ENCODE data around the gene MOB3C.
"Not testable (repeated sequence)": the region's sequence is repeated elsewhere in the genome, so short reads cannot be mapped to it uniquely, and the experiment has no call there.

The MOB3C gene

DNA sequence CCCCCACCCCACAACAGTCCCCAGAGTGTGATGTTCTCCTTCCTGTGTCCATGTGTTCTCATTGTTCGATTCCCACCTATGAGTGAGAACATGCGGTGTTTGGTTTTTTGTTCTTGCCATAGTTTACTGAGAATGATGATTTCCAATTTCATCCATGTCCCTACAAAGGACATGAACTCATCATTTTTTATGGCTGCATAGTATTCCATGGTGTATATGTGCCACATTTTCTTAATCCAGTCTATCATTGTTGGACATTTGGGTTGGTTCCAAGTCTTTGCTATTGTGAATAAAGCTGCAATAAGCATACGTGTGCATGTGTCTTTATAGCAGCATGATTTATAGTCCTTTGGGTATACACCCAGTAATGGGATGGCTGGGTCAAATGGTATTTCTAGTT, 34.5 kb upstream of the MOB3C start:
- H3K9me3 ChIP-seq (replicated peaks in 1 of 2; ENCODE audit: control insufficient read depth in 2 of 2, insufficient read depth in 1 of 2, low read depth in 1 of 2, low read length in 2 of 2), result peaks cover 7 to 15% of the 10 kb centered on the region in 2 donors
- H3K4me1 ChIP-seq (ENCODE audit: control insufficient read depth in 2 of 2, insufficient read depth in 1 of 2, low read depth in 1 of 2, low read length in 2 of 2); H3K18ac ChIP-seq (ENCODE audit: low read length); H2AK5ac ChIP-seq (ENCODE audit: low read depth, low read length); H3K4ac ChIP-seq (ENCODE audit: low read length); H2BK120ac ChIP-seq (ENCODE audit: low read depth, low read length); H2AFZ ChIP-seq (ENCODE audit: low read length); H3K79me1 ChIP-seq (ENCODE audit: low read depth, low read length); H3K9ac ChIP-seq (ENCODE audit: low read depth, low read length, poor library complexity); H3K27me3 ChIP-seq (ENCODE audit: control insufficient read depth in 3 of 3, insufficient read depth in 3 of 3, low read depth in 1 of 3, low read length in 3 of 3); H3K23ac ChIP-seq (ENCODE audit: low read depth, low read length, poor library complexity); H4K8ac ChIP-seq (ENCODE audit: low read depth, low read length); DNase-seq (ENCODE audit: low spot score); H2BK12ac ChIP-seq (ENCODE audit: low read length); H4K91ac ChIP-seq (ENCODE audit: low read depth, low read length, poor library complexity); H2BK15ac ChIP-seq (ENCODE audit: low read length); H2BK5ac ChIP-seq (ENCODE audit: low read length); H3K4me2 ChIP-seq (ENCODE audit: insufficient read depth, low read length, poor library complexity, severe bottlenecking); H3K27ac ChIP-seq (replicated peaks; ENCODE audit: low read length); H3K4me3 ChIP-seq (ENCODE audit: low read length in 2 of 2); H3K14ac ChIP-seq (ENCODE audit: low read length): not testable (repeated sequence)
- no CpG with 5 or more reads among the region's 3 CpGs for WGBS, 2 donors (ENCODE audit: extremely low coverage in 2 of 2, insufficient read length in 2 of 2, insufficient replicate concordance in 1 of 2)
- peaks cover 18 to 82% of the 10 kb centered on the region in 2 donors for H3K36me3 ChIP-seq (replicated peaks in 1 of 2; ENCODE audit: control insufficient read depth in 2 of 2, insufficient read depth in 2 of 2, low read length in 2 of 2)

GRCh38 chr1:46650491-46650890, 33.9 kb upstream of the MOB3C start:
- Histone ChIP-seq H3K27me3 (ENCODE audit: control insufficient read depth in 3 of 3, insufficient read depth in 3 of 3, low read depth in 1 of 3, low read length in 3 of 3) (no peaks in the 10 kb centered on the region), H3K23ac (ENCODE audit: low read depth, low read length, poor library complexity) (no peak overlapping the region), H3K14ac (ENCODE audit: low read length) (no peak overlapping the region), H2BK120ac (ENCODE audit: low read depth, low read length) (no peak overlapping the region), H2BK12ac (ENCODE audit: low read length) (no peak overlapping the region), H3K9me3 (replicated peaks in 1 of 2; ENCODE audit: control insufficient read depth in 2 of 2, insufficient read depth in 1 of 2, low read depth in 1 of 2, low read length in 2 of 2) (peaks cover 7 to 15% of the 10 kb centered on the region in 2 donors), H3K27ac (replicated peaks; ENCODE audit: low read length) (no peak overlapping the region), H3K4me2 (ENCODE audit: insufficient read depth, low read length, poor library complexity, severe bottlenecking) (no peak overlapping the region), H3K36me3 (replicated peaks in 1 of 2; ENCODE audit: control insufficient read depth in 2 of 2, insufficient read depth in 2 of 2, low read length in 2 of 2) (peaks cover 18 to 76% of the 10 kb centered on the region in 2 donors), H3K18ac (ENCODE audit: low read length) (no peak overlapping the region), H3K4me1 (ENCODE audit: control insufficient read depth in 2 of 2, insufficient read depth in 1 of 2, low read depth in 1 of 2, low read length in 2 of 2) (no peaks in the 10 kb centered on the region), H3K4me3 (ENCODE audit: low read length in 2 of 2) (no peak overlapping the region), H4K91ac (ENCODE audit: low read depth, low read length, poor library complexity) (no peak overlapping the region), H3K9ac (ENCODE audit: low read depth, low read length, poor library complexity) (no peak overlapping the region), H2BK5ac (ENCODE audit: low read length) (no peak overlapping the region), H2BK15ac (ENCODE audit: low read length) (no peak overlapping the region), H3K79me1 (ENCODE audit: low read depth, low read length) (no peaks in the 10 kb centered on the region), H4K8ac (ENCODE audit: low read depth, low read length) (no peak overlapping the region), H3K4ac (ENCODE audit: low read length) (no peak overlapping the region), H2AK5ac (ENCODE audit: low read depth, low read length) (no peak overlapping the region), H2AFZ (ENCODE audit: low read length) (no peak overlapping the region)
- DNase-seq (ENCODE audit: low spot score), result no peak
- WGBS, 2 donors (ENCODE audit: extremely low coverage in 2 of 2, insufficient read length in 2 of 2, insufficient replicate concordance in 1 of 2), result no CpG with 5 or more reads among the region's 3 CpGs

DNA sequence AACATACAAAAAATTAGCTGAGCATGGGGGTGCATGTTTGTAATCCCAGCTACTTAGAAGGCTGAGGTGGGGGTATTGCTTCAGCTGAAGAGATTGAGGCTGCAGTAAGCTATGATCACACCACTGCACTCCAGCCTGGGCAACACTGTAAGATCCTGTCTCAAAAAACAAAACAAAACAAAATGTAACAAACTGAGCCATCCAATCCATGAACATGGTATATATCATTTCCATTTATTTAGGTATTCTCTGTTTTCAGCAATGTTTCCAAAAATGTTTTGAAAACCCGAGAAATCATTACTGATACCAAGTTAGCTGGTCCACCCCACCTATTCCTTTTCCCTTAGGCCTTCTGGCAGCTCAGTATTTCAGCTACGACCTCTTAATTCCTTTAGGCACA, 33.2 kb upstream of the MOB3C start:
- no peaks in the 10 kb centered on the region for H3K27me3 ChIP-seq (ENCODE audit: control insufficient read depth in 3 of 3, insufficient read depth in 3 of 3, low read depth in 1 of 3, low read length in 3 of 3)
- H4K91ac ChIP-seq (ENCODE audit: low read depth, low read length, poor library complexity), result no peak overlapping the region
- no peak overlapping the region for H3K4ac ChIP-seq (ENCODE audit: low read length)
- no peak overlapping the region for H2BK12ac ChIP-seq (ENCODE audit: low read length)
- H2BK120ac ChIP-seq (ENCODE audit: low read depth, low read length), result no peak overlapping the region
- no peak overlapping the region for H3K27ac ChIP-seq (replicated peaks; ENCODE audit: low read length)
- H2AFZ ChIP-seq (ENCODE audit: low read length), result no peak overlapping the region
- H2BK5ac ChIP-seq (ENCODE audit: low read length), result no peak overlapping the region
- H4K8ac ChIP-seq (ENCODE audit: low read depth, low read length), result no peak overlapping the region
- no peak overlapping the region for H3K4me2 ChIP-seq (ENCODE audit: insufficient read depth, low read length, poor library complexity, severe bottlenecking)
- H2BK15ac ChIP-seq (ENCODE audit: low read length), result no peak overlapping the region
- no peak for DNase-seq (ENCODE audit: low spot score)
- H3K9me3 ChIP-seq (replicated peaks in 1 of 2; ENCODE audit: control insufficient read depth in 2 of 2, insufficient read depth in 1 of 2, low read depth in 1 of 2, low read length in 2 of 2), result peaks cover 7 to 15% of the 10 kb centered on the region in 2 donors
- WGBS, 2 donors (ENCODE audit: extremely low coverage in 2 of 2, insufficient read length in 2 of 2, insufficient replicate concordance in 1 of 2), result no CpG with 5 or more reads among the region's 2 CpGs
- H3K4me1 ChIP-seq (ENCODE audit: control insufficient read depth in 2 of 2, insufficient read depth in 1 of 2, low read depth in 1 of 2, low read length in 2 of 2), result no peaks in the 10 kb centered on the region
- H3K14ac ChIP-seq (ENCODE audit: low read length), result no peak overlapping the region
- H3K18ac ChIP-seq (ENCODE audit: low read length), result no peak overlapping the region
- no peak overlapping the region for H3K23ac ChIP-seq (ENCODE audit: low read depth, low read length, poor library complexity)
- no peaks in the 10 kb centered on the region for H3K79me1 ChIP-seq (ENCODE audit: low read depth, low read length)
- H3K36me3 ChIP-seq (replicated peaks in 1 of 2; ENCODE audit: control insufficient read depth in 2 of 2, insufficient read depth in 2 of 2, low read length in 2 of 2), result peaks cover 13 to 74% of the 10 kb centered on the region in 2 donors
- no peak overlapping the region for H2AK5ac ChIP-seq (ENCODE audit: low read depth, low read length)
- H3K9ac ChIP-seq (ENCODE audit: low read depth, low read length, poor library complexity), result no peak overlapping the region
- no peak overlapping the region for H3K4me3 ChIP-seq (ENCODE audit: low read length in 2 of 2)

GRCh38 chr1:46647611-46648010, 31.0 kb upstream of the MOB3C start:
- Histone ChIP-seq H4K91ac (ENCODE audit: low read depth, low read length, poor library complexity) (no peak overlapping the region), H3K18ac (ENCODE audit: low read length) (no peak overlapping the region), H3K4ac (ENCODE audit: low read length) (no peak overlapping the region), H2BK5ac (ENCODE audit: low read length) (no peak overlapping the region), H3K4me2 (ENCODE audit: insufficient read depth, low read length, poor library complexity, severe bottlenecking) (no peak overlapping the region), H3K23ac (ENCODE audit: low read depth, low read length, poor library complexity) (no peak overlapping the region), H3K9me3 (replicated peaks in 1 of 2; ENCODE audit: control insufficient read depth in 2 of 2, insufficient read depth in 1 of 2, low read depth in 1 of 2, low read length in 2 of 2) (peaks cover 7 to 15% of the 10 kb centered on the region in 2 donors), H4K8ac (ENCODE audit: low read depth, low read length) (no peak overlapping the region), H3K79me1 (ENCODE audit: low read depth, low read length) (no peaks in the 10 kb centered on the region), H3K9ac (ENCODE audit: low read depth, low read length, poor library complexity) (no peak overlapping the region), H2BK12ac (ENCODE audit: low read length) (no peak overlapping the region), H3K4me1 (ENCODE audit: control insufficient read depth in 2 of 2, insufficient read depth in 1 of 2, low read depth in 1 of 2, low read length in 2 of 2) (no peaks in the 10 kb centered on the region), H3K14ac (ENCODE audit: low read length) (no peak overlapping the region), H3K36me3 (replicated peaks in 1 of 2; ENCODE audit: control insufficient read depth in 2 of 2, insufficient read depth in 2 of 2, low read length in 2 of 2) (peaks cover 13 to 76% of the 10 kb centered on the region in 2 donors), H3K27ac (replicated peaks; ENCODE audit: low read length) (no peak overlapping the region), H3K27me3 (ENCODE audit: control insufficient read depth in 3 of 3, insufficient read depth in 3 of 3, low read depth in 1 of 3, low read length in 3 of 3) (no peaks in the 10 kb centered on the region), H2BK120ac (ENCODE audit: low read depth, low read length) (no peak overlapping the region), H2BK15ac (ENCODE audit: low read length) (no peak overlapping the region), H2AK5ac (ENCODE audit: low read depth, low read length) (no peak overlapping the region), H2AFZ (ENCODE audit: low read length) (no peak overlapping the region), H3K4me3 (ENCODE audit: low read length in 2 of 2) (no peak overlapping the region)
- no CpG with 5 or more reads among the region's 3 CpGs for WGBS, 2 donors (ENCODE audit: extremely low coverage in 2 of 2, insufficient read length in 2 of 2, insufficient replicate concordance in 1 of 2)
- DNase-seq (ENCODE audit: low spot score), result no peak
